Ovary (tissue), 3 donors: Measurements from ENCODE around the gene FBLN2.

ENCODE experiments used
- POLR2A ChIP-seq: fragments of 450-650 bp; IDR thresholded peaks from one replicate; pipeline ENCODE4 v1.6.1; 2017; ENCODE audit warnings: antibody characterized with exemption, mild to moderate bottlenecking, moderate library complexity
- TF ChIP-seq, protein P1 (sequence below), 3 donors: fragments of 450-650 bp in 2 of 3; fragments of 200-600 bp in 1 of 3; IDR thresholded peaks; one replicate each; pipeline versions ENCODE4 v1.5.1 to v1.8.0; 2016 to 2022; ENCODE audit warnings: antibody characterized with exemption in 3 of 3, mild to moderate bottlenecking in 1 of 3
- donor health status: DM: no; HTN: no; CAD: no.

DNA sequence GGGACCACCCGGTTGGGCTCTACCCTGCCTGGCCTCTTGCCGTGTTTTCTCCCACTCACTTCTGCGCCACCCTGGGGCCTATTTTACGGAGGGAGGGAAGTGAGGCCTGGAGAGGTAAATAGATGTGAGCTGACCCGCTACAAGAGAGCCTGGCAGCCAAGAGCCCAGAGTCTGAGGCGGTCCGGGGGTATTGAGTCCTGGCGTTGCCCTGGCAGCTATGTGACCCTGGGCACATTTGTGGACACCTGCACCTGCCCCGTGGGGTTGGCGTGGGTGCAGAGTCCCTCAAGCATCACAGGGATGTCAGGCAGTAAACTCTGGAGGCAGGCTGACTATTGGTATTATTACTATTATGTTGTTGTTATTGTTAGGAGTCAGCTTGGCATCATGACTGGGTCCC, 85.7 kb downstream of the FBLN2 start:
- TF ChIP-seq, protein P1, sequence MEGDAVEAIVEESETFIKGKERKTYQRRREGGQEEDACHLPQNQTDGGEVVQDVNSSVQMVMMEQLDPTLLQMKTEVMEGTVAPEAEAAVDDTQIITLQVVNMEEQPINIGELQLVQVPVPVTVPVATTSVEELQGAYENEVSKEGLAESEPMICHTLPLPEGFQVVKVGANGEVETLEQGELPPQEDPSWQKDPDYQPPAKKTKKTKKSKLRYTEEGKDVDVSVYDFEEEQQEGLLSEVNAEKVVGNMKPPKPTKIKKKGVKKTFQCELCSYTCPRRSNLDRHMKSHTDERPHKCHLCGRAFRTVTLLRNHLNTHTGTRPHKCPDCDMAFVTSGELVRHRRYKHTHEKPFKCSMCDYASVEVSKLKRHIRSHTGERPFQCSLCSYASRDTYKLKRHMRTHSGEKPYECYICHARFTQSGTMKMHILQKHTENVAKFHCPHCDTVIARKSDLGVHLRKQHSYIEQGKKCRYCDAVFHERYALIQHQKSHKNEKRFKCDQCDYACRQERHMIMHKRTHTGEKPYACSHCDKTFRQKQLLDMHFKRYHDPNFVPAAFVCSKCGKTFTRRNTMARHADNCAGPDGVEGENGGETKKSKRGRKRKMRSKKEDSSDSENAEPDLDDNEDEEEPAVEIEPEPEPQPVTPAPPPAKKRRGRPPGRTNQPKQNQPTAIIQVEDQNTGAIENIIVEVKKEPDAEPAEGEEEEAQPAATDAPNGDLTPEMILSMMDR (IDR thresholded peaks at IDR 0.05), result no peak
- no peak for TF ChIP-seq POLR2A
